OCI-LY1 (cell line): ENCODE measurements around the gene ASTN1.

Source experiments
- EZH2 ChIP-seq: fragments of 200-600 bp; sonication (generic), shearing (Covaris generic); IDR thresholded peaks from 2 replicates; pipeline ENCODE4 v1.8.0; 2017; ENCODE audit warnings: borderline replicate concordance, mixed run types, mild to moderate bottlenecking, antibody characterized with exemption, low read length, moderate library complexity, mixed read lengths
- TF ChIP-seq, protein P1 (sequence below): fragments of 200-600 bp; sonication (generic), shearing (Covaris generic); IDR thresholded peaks from 2 replicates; pipeline ENCODE4 v1.5.1; 2017; ENCODE audit warnings: mild to moderate bottlenecking, antibody characterized with exemption, low read length, moderate library complexity, mixed read lengths

GRCh38 chr1:177080564-177080963 lies 83.9 kb downstream of the ASTN1 start:
- no peak for TF ChIP-seq EZH2
- TF ChIP-seq, protein P1, sequence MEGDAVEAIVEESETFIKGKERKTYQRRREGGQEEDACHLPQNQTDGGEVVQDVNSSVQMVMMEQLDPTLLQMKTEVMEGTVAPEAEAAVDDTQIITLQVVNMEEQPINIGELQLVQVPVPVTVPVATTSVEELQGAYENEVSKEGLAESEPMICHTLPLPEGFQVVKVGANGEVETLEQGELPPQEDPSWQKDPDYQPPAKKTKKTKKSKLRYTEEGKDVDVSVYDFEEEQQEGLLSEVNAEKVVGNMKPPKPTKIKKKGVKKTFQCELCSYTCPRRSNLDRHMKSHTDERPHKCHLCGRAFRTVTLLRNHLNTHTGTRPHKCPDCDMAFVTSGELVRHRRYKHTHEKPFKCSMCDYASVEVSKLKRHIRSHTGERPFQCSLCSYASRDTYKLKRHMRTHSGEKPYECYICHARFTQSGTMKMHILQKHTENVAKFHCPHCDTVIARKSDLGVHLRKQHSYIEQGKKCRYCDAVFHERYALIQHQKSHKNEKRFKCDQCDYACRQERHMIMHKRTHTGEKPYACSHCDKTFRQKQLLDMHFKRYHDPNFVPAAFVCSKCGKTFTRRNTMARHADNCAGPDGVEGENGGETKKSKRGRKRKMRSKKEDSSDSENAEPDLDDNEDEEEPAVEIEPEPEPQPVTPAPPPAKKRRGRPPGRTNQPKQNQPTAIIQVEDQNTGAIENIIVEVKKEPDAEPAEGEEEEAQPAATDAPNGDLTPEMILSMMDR, result no peak
